Keratinocyte (primary cell): ENCODE data around the gene ZNF337. TPM values are rescaled to one million over a fixed set of nuclear protein-coding genes. Genes with fewer than 3 reads are reported as not detected.
A peak's percentile ranks its signal among the peaks of the same experiment; 100 is the strongest.

Source experiments
- DNase-seq: peaks from one replicate; pipeline ENCODE4 v3.0.0-alpha.2; 2011; ENCODE audit warnings: low read depth, missing footprints, low spot score
- FAIRE-seq: peaks from 2 replicates; lab custom pipeline; 2011; peaks lifted over from hg19 to GRCh38; lab: Jason Lieb, UNC
- H2AFZ ChIP-seq: 2 replicates; pipeline ENCODE4 v1.6.0; 2012; ENCODE audit warnings: low read length, control low read depth, inconsistent platforms; ENCODE audit not compliant: control insufficient read depth
- H3K27ac ChIP-seq: 2 replicates; pipeline ENCODE4 v1.5.1; 2011; ENCODE audit warnings: low read length; ENCODE audit not compliant: control insufficient read depth, insufficient read depth
- H3K27me3 ChIP-seq: 3 replicates; pipeline ENCODE4 v1.6.0; 2011; ENCODE audit warnings: low read length; ENCODE audit not compliant: control insufficient read depth, insufficient read depth; ENCODE audit errors: extremely low read depth
- H3K36me3 ChIP-seq, 2 experiments: 2 replicates in 1 of 2; 3 replicates in 1 of 2; pipeline ENCODE4 v1.5.1; 2011; ENCODE audit warnings: low read length in 2 of 2, mild to moderate bottlenecking in 1 of 2; ENCODE audit not compliant: control insufficient read depth in 2 of 2, insufficient read depth in 2 of 2; ENCODE audit errors: extremely low read depth in 1 of 2
- H3K4me1 ChIP-seq: 3 replicates; pipeline ENCODE4 v1.5.1; 2011; ENCODE audit warnings: low read length; ENCODE audit not compliant: control insufficient read depth, insufficient read depth; ENCODE audit errors: extremely low read depth
- H3K4me2 ChIP-seq: 3 replicates; pipeline ENCODE4 v1.6.0; 2011; ENCODE audit warnings: low read depth, low read length; ENCODE audit not compliant: control insufficient read depth, insufficient read depth; ENCODE audit errors: extremely low read depth
- H3K4me3 ChIP-seq, 3 experiments: fragments of 200-600 bp in 1 of 3; sonication (generic) in 1 of 3; 2 replicates in 2 of 3; 3 replicates in 1 of 3; pipeline ENCODE4 v1.5.1; 2011 to 2016; ENCODE audit warnings: low read length in 3 of 3, mild to moderate bottlenecking in 3 of 3, control low read depth in 2 of 3, inconsistent platforms in 1 of 3, low read depth in 1 of 3, mixed read lengths in 1 of 3, mixed run types in 1 of 3, moderate library complexity in 1 of 3; ENCODE audit not compliant: control insufficient read depth in 2 of 3, insufficient read depth in 2 of 3; ENCODE audit errors: extremely low read depth in 1 of 3
- H3K79me2 ChIP-seq: 2 replicates; pipeline ENCODE4 v1.6.0; 2012; ENCODE audit warnings: low read length; ENCODE audit not compliant: control insufficient read depth, insufficient read depth
- H3K9ac ChIP-seq: 3 replicates; pipeline ENCODE4 v1.6.0; 2011; ENCODE audit warnings: low read length; ENCODE audit not compliant: control insufficient read depth, insufficient read depth; ENCODE audit errors: extremely low read depth
- H3K9me1 ChIP-seq: 3 replicates; pipeline ENCODE4 v1.6.0; 2011; ENCODE audit warnings: low read length; ENCODE audit not compliant: control insufficient read depth, insufficient read depth; ENCODE audit errors: extremely low read depth
- H3K9me3 ChIP-seq: 2 replicates; pipeline ENCODE4 v1.5.1; 2012; ENCODE audit warnings: low read depth, low read length; ENCODE audit not compliant: control insufficient read depth
- H4K20me1 ChIP-seq: 3 replicates; pipeline ENCODE4 v1.6.0; 2011; ENCODE audit warnings: low read length; ENCODE audit not compliant: control insufficient read depth, insufficient read depth; ENCODE audit errors: extremely low read depth
- EZH2 ChIP-seq: IDR thresholded peaks from one replicate; pipeline ENCODE4 v1.6.1; 2012; ENCODE audit warnings: inconsistent platforms, mild to moderate bottlenecking, low read length, moderate library complexity
- dilution Hi-C: fragments of 300-500 bp; cut with MboI; formaldehyde crosslinking; loops from one replicate; pipeline ENCODE4 v1.7.0; 2020; ENCODE audit warnings: low sequenced_read_pairs; ENCODE audit not compliant: extremely low pct_ligation_motif_present
- polyA plus RNA-seq, 5 experiments: library from polyadenylated mRNA; depleted of rRNA in 3 of 5; stranded (reverse) in 3 of 5; stranded (forward) in 1 of 5; unstranded in 1 of 5; fragments of >200 nt; gene quantifications; 1 replicate in 1 of 5; 2 replicates in 3 of 5; 3 replicates in 1 of 5; pipeline versions ENCODE4 v1.2.1 to v1.2.3, GENCODE V29; 2011 to 2012; ENCODE audit warnings: missing spikeins in 2 of 5, low read depth in 1 of 5, low replicate concordance in 1 of 5
- small RNA-seq, 3 experiments: library from RNA; depleted of rRNA; stranded (forward); fragments of <200 nt; gene quantifications; one replicate each; pipeline ENCODE3, GENCODE V24; 2012; ENCODE audit warnings: low read depth in 3 of 3, low replicate concordance in 1 of 3; ENCODE audit not compliant: insufficient read length in 3 of 3
- TF ChIP-seq, protein P1 (sequence below), 3 experiments: IDR thresholded peaks in 1 of 3; conservative IDR thresholded peaks in 1 of 3; optimal IDR thresholded peaks in 1 of 3; 2 replicates in 2 of 3; 3 replicates in 1 of 3; pipeline versions ENCODE3 to v1.5.1; 2011; ENCODE audit warnings: low read length in 3 of 3, mild to moderate bottlenecking in 3 of 3, moderate library complexity in 2 of 3, control low read depth in 1 of 3, inconsistent platforms in 1 of 3; ENCODE audit not compliant: insufficient read depth in 2 of 3; ENCODE audit errors: extremely low read depth in 1 of 3

The ZNF337 gene
- polyA plus RNA-seq, 1 donor (not counting 4 experiments of a cell fraction or from before 2014, with no cell fraction given): 15.9 TPM

DNA sequence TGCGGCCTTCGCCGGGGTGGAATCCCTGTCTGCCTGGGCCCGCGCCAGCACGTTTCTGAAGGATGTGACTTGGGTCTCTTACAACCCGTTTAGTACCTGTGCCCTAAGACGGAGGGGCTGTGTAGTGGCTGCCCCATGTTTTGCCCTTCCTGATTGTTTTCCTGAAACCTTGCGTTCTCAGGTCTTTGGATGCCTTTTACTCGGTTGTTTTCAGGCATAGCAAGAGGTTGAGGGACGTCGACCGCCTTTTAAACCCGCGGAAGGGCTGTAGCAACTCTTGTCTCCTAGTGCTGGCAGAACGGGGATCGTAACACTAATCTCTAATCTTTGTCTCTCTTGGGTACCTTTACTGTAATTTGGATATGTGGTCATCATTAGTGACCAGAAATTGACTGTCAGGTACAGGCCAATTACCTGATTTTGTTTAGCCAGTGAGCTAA lies 72.1 kb downstream of the ZNF337 start:
- no peaks in the 10 kb centered on the region for H3K36me3 ChIP-seq
- H3K9ac ChIP-seq: peak overlapping the region; percentile 97
- peak overlapping the region; percentile 78 to 87 (median 81) for H3K4me3 ChIP-seq
- H2AFZ ChIP-seq: peak overlapping the region; percentile 92
- peaks cover 15% of the 10 kb centered on the region for H3K4me1 ChIP-seq
- dilution Hi-C loops: no loop called here
- no peak for DNase-seq
- no peaks in the 10 kb centered on the region for H4K20me1 ChIP-seq
- no peaks in the 10 kb centered on the region for H3K9me3 ChIP-seq
- peak overlapping the region; percentile 97 for H3K4me2 ChIP-seq
- H3K9me1 ChIP-seq: no peaks in the 10 kb centered on the region
- no peak for FAIRE-seq
- peaks cover 37% of the 10 kb centered on the region for H3K79me2 ChIP-seq
- no peak for TF ChIP-seq EZH2
- TF ChIP-seq, protein P1, sequence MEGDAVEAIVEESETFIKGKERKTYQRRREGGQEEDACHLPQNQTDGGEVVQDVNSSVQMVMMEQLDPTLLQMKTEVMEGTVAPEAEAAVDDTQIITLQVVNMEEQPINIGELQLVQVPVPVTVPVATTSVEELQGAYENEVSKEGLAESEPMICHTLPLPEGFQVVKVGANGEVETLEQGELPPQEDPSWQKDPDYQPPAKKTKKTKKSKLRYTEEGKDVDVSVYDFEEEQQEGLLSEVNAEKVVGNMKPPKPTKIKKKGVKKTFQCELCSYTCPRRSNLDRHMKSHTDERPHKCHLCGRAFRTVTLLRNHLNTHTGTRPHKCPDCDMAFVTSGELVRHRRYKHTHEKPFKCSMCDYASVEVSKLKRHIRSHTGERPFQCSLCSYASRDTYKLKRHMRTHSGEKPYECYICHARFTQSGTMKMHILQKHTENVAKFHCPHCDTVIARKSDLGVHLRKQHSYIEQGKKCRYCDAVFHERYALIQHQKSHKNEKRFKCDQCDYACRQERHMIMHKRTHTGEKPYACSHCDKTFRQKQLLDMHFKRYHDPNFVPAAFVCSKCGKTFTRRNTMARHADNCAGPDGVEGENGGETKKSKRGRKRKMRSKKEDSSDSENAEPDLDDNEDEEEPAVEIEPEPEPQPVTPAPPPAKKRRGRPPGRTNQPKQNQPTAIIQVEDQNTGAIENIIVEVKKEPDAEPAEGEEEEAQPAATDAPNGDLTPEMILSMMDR (optimal IDR thresholded peaks at IDR 0.05 in 1 of 3, IDR thresholded peaks at IDR 0.05 in 1 of 3, conservative IDR thresholded peaks at IDR 0.05 in 1 of 3; ENCODE audit: extremely low read depth in 1 of 3, insufficient read depth in 2 of 3, low read length in 3 of 3): no peak
- no peaks in the 10 kb centered on the region for H3K27me3 ChIP-seq
- H3K27ac ChIP-seq: peak overlapping the region; percentile 90

Small RNA genes lying within 50 kb of the gene (small RNA-seq; reads per million reads assigned to genes)
- 0 to 0.25 (median 0) reads per million in 3 experiments for gene RN7SL594P

Other genes with a start within 250 kb of the ZNF337 start
- gene NINL, start 111.3 kb downstream of the ZNF337 start, polyA plus RNA-seq: 0.66 to 0.79 TPM (median 0.75 TPM) in 3 replicates
- 3.7 to 6.6 TPM (median 6.3 TPM) in 3 replicates for gene NANP, start 72.8 kb downstream of the ZNF337 start, polyA plus RNA-seq